Mucosa of rectum (tissue), 2 donors: ENCODE results near the gene PRMT3.
"Not testable (repeated sequence)": the region's sequence is repeated elsewhere in the genome, so short reads cannot be mapped to it uniquely, and the experiment has no call there.

Source experiments
- H3K27ac ChIP-seq, 2 donors: one replicate each; pipeline ENCODE4 v1.7.0; 2013; ENCODE audit warnings: inconsistent platforms in 2 of 2, low read depth in 2 of 2, low read length in 2 of 2
- H3K27me3 ChIP-seq, 2 donors: one replicate each; pipeline ENCODE4 v1.7.0; 2013; ENCODE audit warnings: low read length in 2 of 2; ENCODE audit not compliant: control insufficient read depth in 2 of 2, insufficient read depth in 2 of 2
- H3K36me3 ChIP-seq, 2 donors: one replicate each; pipeline ENCODE4 v1.7.0; 2013; ENCODE audit warnings: low read length in 2 of 2; ENCODE audit not compliant: control insufficient read depth in 2 of 2, insufficient read depth in 2 of 2
- H3K4me1 ChIP-seq, 2 donors: one replicate each; pipeline ENCODE4 v1.7.0; 2013; ENCODE audit warnings: low read length in 2 of 2, mild to moderate bottlenecking in 1 of 2; ENCODE audit not compliant: control insufficient read depth in 2 of 2, insufficient read depth in 2 of 2
- H3K4me3 ChIP-seq, 2 donors: one replicate each; pipeline ENCODE4 v1.7.0; 2013; ENCODE audit warnings: low read length in 2 of 2
- H3K9ac ChIP-seq, 2 donors: one replicate each; pipeline ENCODE4 v1.7.0; 2013; ENCODE audit warnings: low read length in 2 of 2, low read depth in 1 of 2, mild to moderate bottlenecking in 1 of 2
- H3K9me3 ChIP-seq, 2 donors: one replicate each; pipeline ENCODE4 v1.7.0; 2013; ENCODE audit warnings: low read length in 2 of 2; ENCODE audit not compliant: control insufficient read depth in 2 of 2
- donor health status: healthy.
- donor health status: Normal muscosa, but diverticular disease.

Gene PRMT3

DNA sequence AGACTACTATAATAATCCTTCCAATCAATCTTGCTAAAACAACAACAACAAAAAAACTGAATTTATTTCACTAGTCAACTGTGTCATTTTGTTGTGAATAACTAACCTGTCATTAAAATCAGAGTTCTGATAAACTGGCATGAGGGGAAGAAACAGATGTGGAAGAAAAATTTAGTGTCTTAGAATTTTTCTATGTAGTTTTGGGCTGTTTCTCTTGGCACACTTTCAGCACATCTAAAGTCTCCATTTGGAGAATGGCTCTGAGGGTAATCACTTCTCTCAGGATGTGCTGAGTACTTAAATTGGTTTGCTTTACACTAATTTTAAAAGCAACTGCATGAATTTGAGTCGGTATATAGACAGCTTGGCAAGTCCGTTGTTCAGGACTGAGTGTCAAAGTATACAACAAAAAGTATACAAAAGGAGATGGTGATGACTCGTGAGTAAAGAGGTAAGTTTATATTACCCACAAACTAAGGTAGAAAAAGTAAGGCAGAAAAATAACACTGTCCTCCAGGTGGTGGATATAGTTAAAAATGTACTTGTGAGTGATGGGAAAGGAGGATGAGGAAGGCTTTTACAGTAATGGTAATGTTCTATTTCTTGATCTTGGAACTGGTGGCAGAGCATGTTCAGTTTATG lies 13.8 kb upstream of the PRMT3 start:
- H3K4me1 ChIP-seq = no peaks in the 10 kb centered on the region
- H3K36me3 ChIP-seq = peaks cover 7 to 24% of the 10 kb centered on the region in 2 donors
- H3K9me3 ChIP-seq = no peaks in the 10 kb centered on the region
- no peak overlapping the region for H3K4me3 ChIP-seq
- H3K27ac ChIP-seq = no peak overlapping the region
- no peaks in the 10 kb centered on the region for H3K27me3 ChIP-seq
- no peak overlapping the region for H3K9ac ChIP-seq

DNA sequence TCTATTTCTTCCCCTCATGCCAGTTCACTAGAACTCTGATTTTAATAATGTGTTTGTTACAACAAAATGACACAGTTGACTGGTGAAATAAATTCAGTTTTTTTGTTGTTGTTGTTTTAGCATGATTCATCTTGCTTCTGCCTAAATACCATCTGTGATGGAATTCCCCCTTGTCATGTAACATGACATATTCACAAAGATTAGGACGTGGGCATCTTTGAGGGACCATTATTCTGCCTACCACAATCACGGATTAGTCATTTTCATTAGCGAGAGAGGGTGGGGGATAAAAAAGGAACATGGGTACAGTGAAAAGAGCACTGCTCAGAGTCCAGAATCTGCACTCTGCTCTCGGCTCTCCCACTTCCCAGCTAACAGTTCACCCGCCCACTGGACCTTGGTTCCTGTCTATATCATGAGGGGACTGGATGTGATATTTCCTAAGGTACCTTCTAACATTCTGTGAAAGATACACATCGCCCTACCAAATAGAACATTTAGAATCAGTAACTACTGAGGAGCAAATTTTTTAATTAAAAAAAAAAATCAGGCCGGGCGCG lies 12.7 kb upstream of the PRMT3 start:
- H3K36me3 ChIP-seq = peaks cover 13 to 25% of the 10 kb centered on the region in 2 donors

DNA sequence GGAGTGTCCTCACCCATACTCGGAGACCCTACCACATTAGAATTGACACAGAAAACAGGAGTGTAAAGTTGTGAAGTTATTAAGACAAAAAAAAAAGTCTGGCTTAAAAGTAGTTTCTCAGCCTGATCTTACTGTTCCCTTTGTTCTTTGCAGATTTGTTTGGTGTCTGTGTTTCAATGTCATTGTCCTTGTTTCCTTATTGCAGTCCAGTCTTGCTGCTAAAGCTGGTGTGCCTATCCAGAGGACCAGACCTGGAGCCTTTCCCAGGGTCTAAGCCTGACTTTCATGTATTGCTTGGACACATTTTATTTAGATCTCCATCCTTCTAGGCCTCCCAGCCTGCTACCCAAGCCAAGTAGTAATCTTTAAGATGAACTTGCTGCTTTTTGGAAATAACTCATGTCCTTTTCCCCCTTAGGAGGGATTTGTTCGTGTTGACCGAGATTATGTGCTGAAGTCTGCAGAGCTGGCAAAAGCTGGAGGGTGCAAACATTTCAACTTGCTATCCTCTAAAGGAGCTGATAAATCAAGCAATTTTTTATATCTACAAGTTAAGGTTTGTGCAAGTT lies 11.3 kb upstream of the PRMT3 start:
- Histone ChIP-seq H3K4me1 (no peaks in the 10 kb centered on the region), H3K36me3 (peaks cover 16 to 23% of the 10 kb centered on the region in 2 donors), H3K4me3 (no peak overlapping the region), H3K9me3 (no peaks in the 10 kb centered on the region), H3K27ac (no peak overlapping the region), H3K27me3 (no peaks in the 10 kb centered on the region), H3K9ac (no peak overlapping the region)

More for the DNA sequence above, 12.7 kb upstream of the PRMT3 start:
- Histone ChIP-seq H3K4me1 (no peaks in the 10 kb centered on the region), H3K27ac (no peak overlapping the region), H3K4me3 (no peak overlapping the region), H3K9ac (no peak overlapping the region), H3K27me3 (no peaks in the 10 kb centered on the region), H3K9me3 (no peaks in the 10 kb centered on the region)

DNA sequence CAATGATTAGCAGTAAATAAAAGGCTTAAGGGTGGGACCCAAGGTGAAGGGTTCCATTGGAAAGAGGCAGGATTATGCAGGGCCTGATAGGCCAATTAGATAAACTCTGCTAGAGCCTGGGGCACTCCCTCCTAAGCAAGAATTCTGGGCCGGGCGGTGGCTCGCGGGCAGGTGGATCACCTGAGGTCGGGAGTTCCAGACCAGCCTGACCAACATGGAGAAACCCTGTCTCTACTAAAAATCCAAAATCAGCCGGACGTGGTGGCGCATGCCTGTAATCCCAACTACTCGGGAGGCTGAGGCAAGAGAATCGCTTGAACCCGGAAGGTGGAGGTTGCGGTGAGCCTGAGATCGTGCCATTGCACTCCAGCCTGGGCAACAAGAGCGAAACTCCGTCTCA lies 1.5 kb upstream of the PRMT3 start:
- H3K4me1 ChIP-seq = peaks cover 10 to 11% of the 10 kb centered on the region in 2 donors
- not testable (repeated sequence) for H3K9me3 ChIP-seq, H3K27ac ChIP-seq, H3K4me3 ChIP-seq, H3K27me3 ChIP-seq, H3K36me3 ChIP-seq, H3K9ac ChIP-seq

DNA sequence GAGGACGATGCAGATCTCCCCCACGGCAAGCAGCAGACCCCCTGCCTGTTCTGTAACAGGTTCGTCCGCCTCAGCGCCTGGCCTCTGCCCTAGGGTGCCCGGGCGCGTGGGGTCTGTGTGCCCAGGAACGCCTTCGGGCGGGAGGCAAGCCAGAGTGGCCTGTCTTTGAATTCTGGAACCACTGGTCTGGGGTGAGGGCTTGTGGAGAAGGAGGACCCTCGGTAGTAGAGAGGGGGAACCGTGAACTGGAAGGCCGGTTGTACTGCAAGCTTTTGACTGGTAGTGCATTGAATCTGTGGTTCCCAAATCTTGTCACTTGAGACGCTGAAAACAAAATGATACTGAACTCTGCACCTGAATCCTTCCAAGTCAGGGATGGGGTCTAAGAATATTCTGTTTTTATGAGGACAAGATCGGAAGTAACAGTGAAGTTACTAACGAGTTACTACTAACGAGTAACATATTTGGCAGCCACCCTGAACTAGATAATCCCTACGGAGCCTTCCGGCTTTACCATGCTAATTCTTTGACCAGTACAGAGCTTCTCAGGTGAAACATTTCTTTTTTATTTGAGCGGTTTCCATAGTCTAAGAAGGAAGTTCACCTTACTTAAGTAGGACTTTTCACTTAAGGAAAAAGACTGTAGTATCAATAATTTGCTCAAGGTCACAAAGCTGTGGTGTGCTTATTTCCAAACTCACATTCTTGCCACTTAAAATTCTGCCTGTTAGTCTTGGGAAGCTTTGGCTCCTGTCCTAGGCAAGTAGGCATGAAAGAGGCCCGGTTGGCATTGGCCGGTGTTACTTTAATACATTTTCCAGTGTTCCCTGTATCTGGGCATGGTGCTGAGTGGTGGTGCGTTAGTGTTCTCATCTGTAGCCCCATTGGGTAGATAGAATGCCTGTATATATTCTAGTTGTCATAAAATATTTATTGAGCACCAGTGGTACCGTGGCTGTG lies 860 bp downstream of the PRMT3 start:
- peak overlapping the region; percentile 84 to 99 for H3K9ac ChIP-seq
- peaks cover 2 to 4% of the 10 kb centered on the region in 2 donors for H3K36me3 ChIP-seq
- H3K4me1 ChIP-seq = peaks cover 10 to 11% of the 10 kb centered on the region in 2 donors
- H3K4me3 ChIP-seq = peak overlapping the region; percentile 94 to 97
- H3K27ac ChIP-seq = peak overlapping the region; percentile 97
- H3K27me3 ChIP-seq = no peaks in the 10 kb centered on the region
- H3K9me3 ChIP-seq = no peaks in the 10 kb centered on the region

DNA sequence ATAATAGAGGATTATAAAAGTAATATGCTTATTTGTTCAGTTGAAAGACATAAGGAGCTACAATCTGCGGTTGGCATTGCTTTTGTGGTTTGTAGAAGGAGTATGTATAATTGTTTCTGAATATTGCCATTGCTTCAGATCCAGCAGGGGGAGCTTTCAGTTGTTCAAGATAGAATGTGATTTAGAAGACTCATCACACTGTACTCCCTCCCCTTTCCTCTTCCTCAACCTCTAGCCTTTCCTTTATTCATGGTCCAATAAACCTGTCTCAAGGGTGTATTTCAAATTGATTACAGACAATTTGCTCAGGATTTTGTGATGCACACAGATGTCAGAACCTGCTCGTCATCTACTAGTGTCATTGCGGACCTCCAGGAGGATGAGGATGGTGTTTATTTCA lies 9.8 kb downstream of the PRMT3 start:
- no peak overlapping the region for H3K9ac ChIP-seq
- peaks cover 13 to 24% of the 10 kb centered on the region in 2 donors for H3K36me3 ChIP-seq
- no peak overlapping the region for H3K27ac ChIP-seq
- no peak overlapping the region for H3K4me3 ChIP-seq
- no peaks in the 10 kb centered on the region for H3K27me3 ChIP-seq
- no peaks in the 10 kb centered on the region for H3K9me3 ChIP-seq
- H3K4me1 ChIP-seq = no peaks in the 10 kb centered on the region

DNA sequence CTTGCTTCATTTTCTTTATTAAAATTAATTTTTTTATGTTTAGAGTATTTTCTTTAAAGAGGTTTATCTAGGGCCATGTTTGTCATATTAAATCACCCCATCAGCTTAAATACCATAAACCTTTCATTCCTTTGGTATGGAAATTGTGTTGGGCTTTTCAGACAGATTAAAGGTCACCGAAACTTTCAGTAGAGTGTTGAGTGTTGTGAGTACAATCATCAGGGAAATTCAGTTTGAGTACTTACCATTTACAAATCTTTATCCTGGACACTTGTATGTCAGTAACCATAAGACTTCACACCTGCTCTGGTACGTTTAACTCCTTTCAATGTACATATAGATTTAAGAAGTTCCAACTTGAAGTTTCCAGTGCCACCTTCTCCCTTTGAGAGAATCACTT lies 12.0 kb downstream of the PRMT3 start:
- no peak overlapping the region for H3K9ac ChIP-seq
- H3K27ac ChIP-seq = no peak overlapping the region
- no peaks in the 10 kb centered on the region for H3K9me3 ChIP-seq
- no peaks in the 10 kb centered on the region for H3K4me1 ChIP-seq
- peaks cover 7 to 20% of the 10 kb centered on the region in 2 donors for H3K36me3 ChIP-seq
- no peaks in the 10 kb centered on the region for H3K27me3 ChIP-seq
- no peak overlapping the region for H3K4me3 ChIP-seq

DNA sequence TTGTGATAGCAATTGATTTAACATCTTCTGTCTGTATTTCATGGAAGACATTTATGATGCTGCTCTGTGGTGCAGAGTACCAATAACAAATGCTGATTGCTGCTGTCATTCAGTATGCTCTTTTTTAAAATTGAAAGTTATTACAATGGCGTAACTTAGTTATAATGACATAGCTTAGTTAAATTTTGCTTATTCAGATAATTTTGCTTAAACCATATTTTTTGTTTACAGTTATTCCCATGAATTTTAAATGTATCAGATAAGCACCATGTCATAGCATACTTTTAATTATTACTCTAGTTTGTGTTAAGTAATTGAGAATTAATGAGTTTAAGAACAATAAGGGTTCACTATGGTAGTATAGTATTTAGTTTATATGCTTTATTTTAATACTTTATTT lies 15.5 kb downstream of the PRMT3 start:
- no peak overlapping the region for H3K4me3 ChIP-seq
- H3K4me1 ChIP-seq = no peaks in the 10 kb centered on the region
- no peaks in the 10 kb centered on the region for H3K27me3 ChIP-seq
- no peak overlapping the region for H3K9ac ChIP-seq
- peaks cover 3 to 31% of the 10 kb centered on the region in 2 donors for H3K36me3 ChIP-seq
- no peaks in the 10 kb centered on the region for H3K9me3 ChIP-seq
- no peak overlapping the region for H3K27ac ChIP-seq

DNA sequence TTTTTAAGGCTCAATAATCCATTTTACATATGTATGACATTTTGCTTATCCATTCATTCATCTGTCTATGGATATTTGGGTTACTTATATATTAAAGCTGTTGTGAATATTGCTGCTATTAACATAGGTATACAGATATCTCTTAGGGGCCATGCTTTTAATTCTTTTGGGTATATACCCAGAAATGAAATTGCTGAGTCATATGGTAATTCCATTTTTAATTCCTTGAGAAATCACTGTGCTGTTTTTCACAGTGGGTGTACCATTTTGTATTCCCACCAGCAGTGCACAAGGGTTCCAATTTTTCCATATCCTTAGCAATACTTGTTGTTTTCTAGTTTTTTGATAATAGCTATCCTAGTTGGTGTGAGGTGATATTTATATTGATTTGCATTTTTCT lies 19.0 kb downstream of the PRMT3 start:
- Histone ChIP-seq H3K27me3 (no peaks in the 10 kb centered on the region), H3K4me3 (no peak overlapping the region), H3K9me3 (no peaks in the 10 kb centered on the region), H3K4me1 (no peaks in the 10 kb centered on the region), H3K27ac (no peak overlapping the region), H3K36me3 (peaks cover 9 to 24% of the 10 kb centered on the region in 2 donors), H3K9ac (no peak overlapping the region)

DNA sequence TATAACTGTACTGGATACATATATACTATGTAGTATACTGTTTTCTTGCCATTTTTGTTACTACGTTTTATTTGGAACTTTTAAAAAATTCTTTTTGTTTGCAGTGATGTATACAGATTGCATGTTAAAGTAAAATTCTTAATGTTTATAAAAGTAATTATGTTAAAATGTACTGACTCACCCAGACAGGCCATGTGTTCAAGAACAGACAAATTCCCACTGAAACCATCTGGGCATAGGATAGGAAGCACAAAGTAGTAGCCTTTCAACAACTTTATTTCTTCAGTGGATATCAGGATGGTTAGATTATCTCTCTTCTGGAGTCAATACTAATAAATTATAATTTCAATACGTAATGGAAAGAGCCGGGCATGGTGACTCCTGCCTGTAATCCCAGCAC lies 19.8 kb downstream of the PRMT3 start:
- Histone ChIP-seq H3K9me3 (no peaks in the 10 kb centered on the region), H3K4me1 (no peaks in the 10 kb centered on the region), H3K9ac (no peak overlapping the region), H3K27me3 (no peaks in the 10 kb centered on the region), H3K36me3 (peaks cover 9 to 21% of the 10 kb centered on the region in 2 donors), H3K27ac (no peak overlapping the region), H3K4me3 (no peak overlapping the region)
